ENCODE data around the gene CENPF.

The CENPF gene

GRCh38 chr1:214688891-214689290 is 85.9 kb downstream of the CENPF start:
- Histone ChIP-seq H3K79me2 (ENCODE audit: control insufficient read depth, low read length) (no peaks in the 10 kb centered on the region), H3K4me2 (ENCODE audit: low read length) (no peak overlapping the region), H3F3A (ENCODE audit: control insufficient read depth, insufficient read depth) (no peaks in the 10 kb centered on the region), H3K27ac (ENCODE audit: low read depth, low read length) (no peak overlapping the region), H3K36me3 (ENCODE audit: control insufficient read depth, low read length) (no peaks in the 10 kb centered on the region), H3K9me3 (ENCODE audit: control insufficient read depth, insufficient read depth, low read length) (no peaks in the 10 kb centered on the region), H3K4me1 (ENCODE audit: control insufficient read depth, low read length) (no peaks in the 10 kb centered on the region), H3K4me3 (ENCODE audit: low read length) (no peak overlapping the region), H3K27me3 (ENCODE audit: control insufficient read depth, low read length) (no peaks in the 10 kb centered on the region), H3K9me2 (replicated peaks; ENCODE audit: control insufficient read depth, low read length) (no peaks in the 10 kb centered on the region), H4K20me1 (ENCODE audit: control insufficient read depth, insufficient read depth, low read depth, low read length) (no peaks in the 10 kb centered on the region)
- TF ChIP-seq EZH2phosphoT487 (IDR thresholded peaks at IDR 0.05; ENCODE audit: borderline replicate concordance, low read length), result no peak
- TF ChIP-seq CTCF (IDR thresholded peaks at IDR 0.05; ENCODE audit: low read depth, low read length, poor library complexity, severe bottlenecking), result no peak

GRCh38 chr1:214694769-214695168 is 91.8 kb downstream of the CENPF start:
- Histone ChIP-seq H3F3A (ENCODE audit: control insufficient read depth, insufficient read depth) (no peaks in the 10 kb centered on the region), H3K4me2 (ENCODE audit: low read length) (no peak overlapping the region)

GRCh38 chr1:214698559-214698958 is 95.6 kb downstream of the CENPF start:
- Histone ChIP-seq H3K27me3 (ENCODE audit: control insufficient read depth, low read length) (no peaks in the 10 kb centered on the region), H3K36me3 (ENCODE audit: control insufficient read depth, low read length) (no peaks in the 10 kb centered on the region), H3K4me2 (ENCODE audit: low read length) (no peak overlapping the region), H3K9me3 (ENCODE audit: control insufficient read depth, insufficient read depth, low read length) (no peaks in the 10 kb centered on the region), H3K79me2 (ENCODE audit: control insufficient read depth, low read length) (no peaks in the 10 kb centered on the region), H3K4me1 (ENCODE audit: control insufficient read depth, low read length) (no peaks in the 10 kb centered on the region), H3K9me2 (replicated peaks; ENCODE audit: control insufficient read depth, low read length) (no peaks in the 10 kb centered on the region), H3K4me3 (ENCODE audit: low read length) (no peak overlapping the region), H3K27ac (ENCODE audit: low read depth, low read length) (no peak overlapping the region), H4K20me1 (ENCODE audit: control insufficient read depth, insufficient read depth, low read depth, low read length) (no peaks in the 10 kb centered on the region), H3F3A (ENCODE audit: control insufficient read depth, insufficient read depth) (no peaks in the 10 kb centered on the region)
- TF ChIP-seq CTCF (IDR thresholded peaks at IDR 0.05; ENCODE audit: low read depth, low read length, poor library complexity, severe bottlenecking) (no peak), EZH2phosphoT487 (IDR thresholded peaks at IDR 0.05; ENCODE audit: borderline replicate concordance, low read length) (no peak)

More at GRCh38 chr1:214694769-214695168, 91.8 kb downstream of the CENPF start:
- no peaks in the 10 kb centered on the region for H4K20me1 ChIP-seq (ENCODE audit: control insufficient read depth, insufficient read depth, low read depth, low read length)
- no peaks in the 10 kb centered on the region for H3K4me1 ChIP-seq (ENCODE audit: control insufficient read depth, low read length)
- H3K9me3 ChIP-seq (ENCODE audit: control insufficient read depth, insufficient read depth, low read length), result no peaks in the 10 kb centered on the region
- no peaks in the 10 kb centered on the region for H3K36me3 ChIP-seq (ENCODE audit: control insufficient read depth, low read length)
- no peaks in the 10 kb centered on the region for H3K79me2 ChIP-seq (ENCODE audit: control insufficient read depth, low read length)
- no peaks in the 10 kb centered on the region for H3K27me3 ChIP-seq (ENCODE audit: control insufficient read depth, low read length)
- H3K4me3 ChIP-seq (ENCODE audit: low read length), result no peak overlapping the region
- H3K9me2 ChIP-seq (replicated peaks; ENCODE audit: control insufficient read depth, low read length), result no peaks in the 10 kb centered on the region
- no peak overlapping the region for H3K27ac ChIP-seq (ENCODE audit: low read depth, low read length)
- no peak for TF ChIP-seq CTCF (IDR thresholded peaks at IDR 0.05; ENCODE audit: low read depth, low read length, poor library complexity, severe bottlenecking)
- no peak for TF ChIP-seq EZH2phosphoT487 (IDR thresholded peaks at IDR 0.05; ENCODE audit: borderline replicate concordance, low read length)

- no peaks in the 10 kb centered on the region for H3K27me3 ChIP-seq (ENCODE audit: control insufficient read depth, low read length)
- H3F3A ChIP-seq (ENCODE audit: control insufficient read depth, insufficient read depth), result no peaks in the 10 kb centered on the region
- TF ChIP-seq CTCF (IDR thresholded peaks at IDR 0.05; ENCODE audit: low read depth, low read length, poor library complexity, severe bottlenecking), result no peak
- no peak for TF ChIP-seq EZH2phosphoT487 (IDR thresholded peaks at IDR 0.05; ENCODE audit: borderline replicate concordance, low read length)
- no peaks in the 10 kb centered on the region for H3K4me1 ChIP-seq (ENCODE audit: control insufficient read depth, low read length)
- no peak overlapping the region for H3K27ac ChIP-seq (ENCODE audit: low read depth, low read length)
- no peaks in the 10 kb centered on the region for H4K20me1 ChIP-seq (ENCODE audit: control insufficient read depth, insufficient read depth, low read depth, low read length)
- H3K79me2 ChIP-seq (ENCODE audit: control insufficient read depth, low read length), result no peaks in the 10 kb centered on the region
- no peaks in the 10 kb centered on the region for H3K36me3 ChIP-seq (ENCODE audit: control insufficient read depth, low read length)
- no peak overlapping the region for H3K4me2 ChIP-seq (ENCODE audit: low read length)
- H3K9me2 ChIP-seq (replicated peaks; ENCODE audit: control insufficient read depth, low read length), result no peaks in the 10 kb centered on the region
- H3K4me3 ChIP-seq (ENCODE audit: low read length), result no peak overlapping the region
- H3K9me3 ChIP-seq (ENCODE audit: control insufficient read depth, insufficient read depth, low read length), result no peaks in the 10 kb centered on the region
Measured at GRCh38 chr1:214700437-214700836, 97.4 kb downstream of the CENPF start.
